ENCODE measurements around the gene CASQ1. TPM values are rescaled to one million over a fixed set of nuclear protein-coding genes. Genes with fewer than 3 reads are reported as not detected.

Gene CASQ1
- total RNA-seq, 1 donor = 0.18 TPM

DNA sequence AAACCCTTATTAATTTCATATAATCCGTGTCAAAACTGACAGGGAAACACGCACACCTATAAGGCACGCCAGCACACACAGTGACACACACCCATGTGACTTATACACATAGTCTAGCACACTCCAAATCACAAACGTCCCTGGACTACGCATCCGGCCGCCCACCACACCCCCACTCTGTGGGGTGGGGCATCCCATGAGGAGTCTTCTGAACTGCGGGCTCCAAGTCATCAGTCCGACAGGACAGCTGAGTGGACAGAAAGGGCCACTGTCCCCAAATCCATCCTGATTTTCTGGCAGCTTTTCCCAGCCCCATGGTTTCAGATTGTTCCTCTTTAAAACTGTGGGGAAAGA, 15.6 kb downstream of the CASQ1 start:
- TF ChIP-seq, protein P1, sequence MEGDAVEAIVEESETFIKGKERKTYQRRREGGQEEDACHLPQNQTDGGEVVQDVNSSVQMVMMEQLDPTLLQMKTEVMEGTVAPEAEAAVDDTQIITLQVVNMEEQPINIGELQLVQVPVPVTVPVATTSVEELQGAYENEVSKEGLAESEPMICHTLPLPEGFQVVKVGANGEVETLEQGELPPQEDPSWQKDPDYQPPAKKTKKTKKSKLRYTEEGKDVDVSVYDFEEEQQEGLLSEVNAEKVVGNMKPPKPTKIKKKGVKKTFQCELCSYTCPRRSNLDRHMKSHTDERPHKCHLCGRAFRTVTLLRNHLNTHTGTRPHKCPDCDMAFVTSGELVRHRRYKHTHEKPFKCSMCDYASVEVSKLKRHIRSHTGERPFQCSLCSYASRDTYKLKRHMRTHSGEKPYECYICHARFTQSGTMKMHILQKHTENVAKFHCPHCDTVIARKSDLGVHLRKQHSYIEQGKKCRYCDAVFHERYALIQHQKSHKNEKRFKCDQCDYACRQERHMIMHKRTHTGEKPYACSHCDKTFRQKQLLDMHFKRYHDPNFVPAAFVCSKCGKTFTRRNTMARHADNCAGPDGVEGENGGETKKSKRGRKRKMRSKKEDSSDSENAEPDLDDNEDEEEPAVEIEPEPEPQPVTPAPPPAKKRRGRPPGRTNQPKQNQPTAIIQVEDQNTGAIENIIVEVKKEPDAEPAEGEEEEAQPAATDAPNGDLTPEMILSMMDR (IDR thresholded peaks at IDR 0.05; ENCODE audit: insufficient read depth, low read length) = no peak
- peak overlapping the region; percentile 91 for H3K4me3 ChIP-seq (ENCODE audit: low read depth, low read length)
- DNase-seq (ENCODE audit: low read depth) = peak; percentile 54

DNA sequence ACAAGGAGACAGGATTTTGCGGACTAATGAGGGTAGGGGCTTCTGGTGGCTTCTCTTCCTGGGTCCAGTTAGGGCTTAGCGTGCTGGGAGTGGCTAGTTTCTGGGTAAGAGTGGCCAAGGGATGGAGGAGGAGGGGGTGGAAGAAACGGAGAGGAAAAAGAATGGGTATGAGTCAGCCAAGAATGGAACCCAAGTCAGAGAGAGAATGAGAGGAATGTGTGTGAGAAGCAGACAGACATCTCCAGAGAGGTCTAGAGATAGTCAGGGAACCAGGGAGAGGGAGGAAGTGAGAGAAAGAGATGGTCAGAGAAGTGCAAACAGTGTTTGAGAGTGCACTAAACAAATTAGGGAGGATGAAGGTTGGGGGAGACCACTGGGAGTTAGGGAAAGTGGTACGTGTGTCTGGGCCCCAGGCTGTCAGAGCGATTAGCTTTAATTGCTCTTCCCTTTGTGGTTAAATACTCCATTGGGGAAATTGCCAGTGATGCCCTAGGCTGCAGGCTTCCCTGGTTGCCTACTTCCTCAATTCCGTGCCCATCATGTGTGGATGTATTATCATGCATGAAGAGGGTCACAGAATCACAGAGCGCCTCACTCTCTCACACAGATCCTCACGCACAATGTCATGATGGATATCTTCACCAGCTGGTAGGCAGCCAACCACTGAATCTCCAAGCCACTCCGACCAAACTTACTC, 16.2 kb downstream of the CASQ1 start:
- peak overlapping the region; percentile 91 for H3K4me3 ChIP-seq (ENCODE audit: low read depth, low read length)
- peak; percentile 90 for DNase-seq (ENCODE audit: low read depth)
- TF ChIP-seq, protein P1 (IDR thresholded peaks at IDR 0.05; ENCODE audit: insufficient read depth, low read length) = no peak

DNA sequence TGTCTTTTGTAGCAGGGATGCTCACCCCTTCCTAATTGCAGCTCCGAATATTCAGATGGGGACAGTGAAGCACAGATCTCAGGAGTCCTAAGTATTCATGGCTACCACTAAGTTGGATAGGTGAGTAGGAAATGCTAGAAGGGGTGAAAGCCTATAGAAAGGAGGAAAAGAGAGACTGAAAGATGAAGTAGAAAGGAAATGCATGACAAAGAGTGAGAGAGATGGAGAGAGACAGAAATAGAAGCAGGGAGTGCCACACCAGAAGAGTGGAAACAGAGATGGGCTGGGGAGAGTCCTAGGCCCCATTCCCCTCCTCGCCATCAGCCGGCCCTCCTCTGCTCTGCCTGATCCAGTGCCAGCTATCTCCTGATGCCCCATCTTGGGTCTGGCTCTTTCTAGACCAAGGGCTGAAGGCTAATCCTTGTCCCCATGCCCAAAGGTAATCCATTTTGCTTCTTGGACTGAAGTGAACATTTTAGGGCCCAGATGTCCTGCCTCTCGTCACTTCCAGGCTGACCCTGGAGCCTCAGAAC, 16.8 kb downstream of the CASQ1 start:
- DNase-seq (ENCODE audit: low read depth) = no peak
- H3K4me3 ChIP-seq (ENCODE audit: low read depth, low read length) = peak overlapping the region; percentile 91
- TF ChIP-seq, protein P1 (IDR thresholded peaks at IDR 0.05; ENCODE audit: insufficient read depth, low read length) = no peak

DNA sequence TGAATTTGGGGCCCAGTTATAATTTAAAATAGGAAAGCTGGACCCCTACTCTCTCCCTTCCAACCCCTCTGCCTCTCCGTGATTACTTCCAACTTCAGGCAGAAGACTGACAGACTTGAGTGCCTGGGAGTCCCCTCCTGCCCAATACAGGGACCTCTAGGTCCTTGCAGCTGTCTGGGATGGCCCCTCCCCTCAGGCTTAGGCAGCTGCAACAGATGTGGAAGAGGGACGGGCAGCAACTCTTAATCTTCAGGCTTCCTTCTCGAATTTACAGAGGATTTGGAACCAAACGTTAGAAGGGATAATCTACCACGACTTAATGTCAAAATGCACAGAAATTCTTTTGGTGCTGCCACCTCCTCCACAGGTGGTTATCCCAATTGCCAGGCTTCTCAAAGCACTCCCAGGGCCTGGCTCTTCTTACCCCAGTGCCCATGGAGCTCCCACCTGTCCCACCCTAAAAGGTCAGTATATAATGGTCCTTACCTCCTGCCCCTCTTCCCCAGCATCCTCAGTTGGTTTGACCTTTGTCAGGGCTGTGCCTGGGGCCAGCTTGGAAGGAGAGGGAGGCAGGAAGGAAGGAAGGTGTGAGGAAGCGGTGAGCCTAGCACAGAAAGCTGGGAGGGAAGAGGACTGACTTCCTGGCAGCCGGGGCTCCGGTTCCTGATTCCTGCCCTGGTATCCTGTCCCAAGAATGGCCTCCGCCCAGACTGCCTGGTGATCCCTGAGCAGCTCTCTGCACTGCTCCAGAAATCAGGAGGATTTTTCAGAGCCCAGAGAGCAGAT, 17.6 kb downstream of the CASQ1 start:
- H3K4me3 ChIP-seq (ENCODE audit: low read depth, low read length) = peak overlapping the region; percentile 28
- DNase-seq (ENCODE audit: low read depth) = no peak
- TF ChIP-seq, protein P1 (IDR thresholded peaks at IDR 0.05; ENCODE audit: insufficient read depth, low read length) = no peak

DNA sequence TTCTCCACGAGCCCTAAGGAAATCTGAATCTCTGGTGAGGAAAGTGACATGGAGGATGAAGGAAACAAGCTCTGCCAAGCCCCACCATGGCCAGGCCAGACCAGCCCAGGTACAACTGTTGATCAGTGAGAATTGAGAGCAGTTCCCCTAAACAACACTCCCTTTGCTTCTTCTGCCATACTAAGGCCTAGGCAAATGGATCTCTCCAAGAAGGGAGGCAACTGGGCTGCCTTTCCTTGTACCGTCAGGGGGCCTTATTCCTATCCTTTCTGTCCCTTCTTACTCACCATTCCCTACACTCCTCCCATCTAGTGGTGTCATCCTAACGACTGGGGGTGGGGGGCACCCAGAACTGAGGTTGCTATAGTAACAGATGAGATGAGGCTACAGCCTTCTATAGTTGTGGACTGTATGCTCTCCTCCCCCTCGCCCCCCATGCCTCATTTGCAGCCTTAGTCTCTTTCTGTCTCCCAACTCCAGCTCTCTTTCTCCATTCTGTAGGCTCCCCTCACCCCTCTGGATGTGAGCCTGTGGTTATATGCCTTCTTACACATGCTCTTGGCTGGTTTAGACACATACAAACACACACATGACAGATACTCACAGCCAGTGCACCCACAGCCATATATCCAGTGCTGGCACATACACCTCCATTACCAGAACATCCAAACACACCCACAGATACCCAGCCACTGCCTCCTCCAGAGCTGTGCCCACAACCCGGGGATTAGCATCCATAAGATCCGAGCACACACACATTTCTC, 18.4 kb downstream of the CASQ1 start:
- TF ChIP-seq, protein P1 (IDR thresholded peaks at IDR 0.05; ENCODE audit: insufficient read depth, low read length) = no peak
- DNase-seq (ENCODE audit: low read depth) = no peak
- peak overlapping the region; percentile 3 for H3K4me3 ChIP-seq (ENCODE audit: low read depth, low read length)

DNA sequence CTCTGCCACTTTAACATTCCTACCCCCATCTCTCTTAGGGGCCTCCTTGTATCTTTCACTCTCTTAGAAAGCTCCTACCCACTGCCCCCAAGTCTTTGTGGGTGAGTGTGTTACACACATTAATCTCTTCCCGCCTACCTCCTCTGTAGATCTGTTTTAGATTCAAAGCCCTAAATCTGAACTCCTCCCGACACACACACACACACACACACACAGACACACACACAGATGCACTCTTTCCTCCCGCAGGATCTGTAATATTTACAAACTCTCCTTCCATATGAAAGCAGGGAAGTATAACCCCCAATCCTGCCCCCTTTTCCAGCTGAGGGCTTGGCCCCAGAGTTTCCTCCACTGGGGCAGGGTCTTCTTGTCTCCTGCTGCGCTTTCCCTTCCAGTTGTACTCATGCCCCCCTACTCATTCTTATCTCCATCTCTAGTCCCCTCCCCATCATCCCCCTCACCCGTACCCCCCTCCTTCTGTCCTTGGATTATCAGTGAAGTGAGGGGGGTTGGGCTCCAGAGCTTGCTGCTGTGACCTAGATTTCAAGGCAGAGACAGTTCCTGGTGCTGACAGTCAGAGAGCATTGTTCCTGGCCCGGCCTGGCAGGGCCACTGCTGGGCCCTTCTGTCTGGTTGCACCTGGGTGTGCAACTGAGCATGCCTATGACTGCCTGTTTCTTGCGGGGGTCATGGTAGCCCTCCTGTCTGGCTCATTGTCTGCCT, 19.1 kb downstream of the CASQ1 start:
- TF ChIP-seq, protein P1 (IDR thresholded peaks at IDR 0.05; ENCODE audit: insufficient read depth, low read length) = no peak
- H3K4me3 ChIP-seq (ENCODE audit: low read depth, low read length) = no peak overlapping the region
- no peak for DNase-seq (ENCODE audit: low read depth)
